Liver (tissue), 9 donors: Measurements from ENCODE around the gene SEPTIN8. TPM values are rescaled to one million over a fixed set of nuclear protein-coding genes. Genes with fewer than 3 reads are reported as not detected.

Experiments
- DNase-seq: peaks from one replicate; pipeline ENCODE4 v3.0.0-alpha.2; 2017; ENCODE audit warnings: low spot score
- H3K27ac ChIP-seq, 2 donors: one replicate each; pipeline ENCODE4 v1.7.0; 2013; ENCODE audit warnings: inconsistent platforms in 2 of 2, low read length in 2 of 2, control low read depth in 1 of 2, low read depth in 1 of 2, mild to moderate bottlenecking in 1 of 2
- H3K27me3 ChIP-seq, 4 donors: one replicate each; pipeline versions ENCODE4 v1.6.1 to v1.7.0; 2013; ENCODE audit warnings: low read length in 3 of 4, inconsistent platforms in 1 of 4, mild to moderate bottlenecking in 1 of 4, moderate library complexity in 1 of 4; ENCODE audit not compliant: control insufficient read depth in 4 of 4, insufficient read depth in 4 of 4
- H3K36me3 ChIP-seq, 4 donors: one replicate each; pipeline versions ENCODE4 v1.6.1 to v1.7.0; 2013; ENCODE audit warnings: low read length in 3 of 4, mild to moderate bottlenecking in 3 of 4, low read depth in 1 of 4, moderate library complexity in 1 of 4; ENCODE audit not compliant: control insufficient read depth in 4 of 4, insufficient read depth in 3 of 4
- H3K4me1 ChIP-seq, 4 donors: one replicate each; pipeline versions ENCODE4 v1.6.1 to v1.7.0; 2013; ENCODE audit warnings: low read length in 3 of 4, mild to moderate bottlenecking in 3 of 4, moderate library complexity in 1 of 4; ENCODE audit not compliant: control insufficient read depth in 4 of 4, insufficient read depth in 4 of 4
- H3K4me3 ChIP-seq, 3 donors: one replicate each; pipeline versions ENCODE4 v1.6.1 to v1.7.0; 2013; ENCODE audit warnings: low read length in 3 of 3, control low read depth in 1 of 3, low read depth in 1 of 3, mild to moderate bottlenecking in 1 of 3
- H3K9ac ChIP-seq, 2 donors: one replicate each; pipeline ENCODE4 v1.7.0; 2013; ENCODE audit warnings: low read length in 2 of 2, mild to moderate bottlenecking in 2 of 2, moderate library complexity in 2 of 2, control low read depth in 1 of 2, low read depth in 1 of 2
- H3K9me3 ChIP-seq, 4 donors: one replicate each; pipeline versions ENCODE4 v1.6.1 to v1.7.0; 2013; ENCODE audit warnings: low read length in 3 of 4; ENCODE audit not compliant: control insufficient read depth in 4 of 4
- CTCF ChIP-seq: fragments of 150-350 bp; IDR thresholded peaks from 2 replicates; pipeline ENCODE4 v1.5.1; 2017; ENCODE audit warnings: improper control_type of control experiment, low read depth, low read length; ENCODE audit not compliant: missing input control
- EGR1 ChIP-seq, 2 donors: IDR thresholded peaks; 2 replicates each; pipeline ENCODE4 v1.6.1; 2016 to 2018; ENCODE audit warnings: antibody characterized with exemption in 2 of 2, low read depth in 2 of 2
- FOXA1 ChIP-seq: IDR thresholded peaks from 2 replicates; pipeline ENCODE4 v1.6.1; 2016; ENCODE audit warnings: antibody characterized with exemption
- GABPA ChIP-seq, 2 donors: IDR thresholded peaks in 1 of 2; conservative IDR thresholded peaks in 1 of 2; 2 replicates each; pipeline ENCODE4 v1.6.1; 2016; ENCODE audit warnings: antibody characterized with exemption in 2 of 2, mild to moderate bottlenecking in 1 of 2, moderate library complexity in 1 of 2
- HNF4A ChIP-seq, 2 donors: conservative IDR thresholded peaks; 2 replicates each; pipeline ENCODE4 v1.6.1; 2016; ENCODE audit warnings: antibody characterized with exemption in 2 of 2, mild to moderate bottlenecking in 2 of 2
- HNF4G ChIP-seq: IDR thresholded peaks from 2 replicates; pipeline ENCODE4 v1.6.1; 2016; ENCODE audit warnings: antibody characterized with exemption
- JUND ChIP-seq, 2 donors: IDR thresholded peaks; 2 replicates each; pipeline ENCODE4 v1.6.1; 2016; ENCODE audit warnings: antibody characterized with exemption in 2 of 2
- MAX ChIP-seq: IDR thresholded peaks from 2 replicates; pipeline ENCODE4 v1.6.1; 2016; ENCODE audit warnings: antibody characterized with exemption
- RAD21 ChIP-seq, 2 donors: IDR thresholded peaks; 2 replicates each; pipeline ENCODE4 v1.6.1; 2016; ENCODE audit warnings: antibody characterized with exemption in 2 of 2, mild to moderate bottlenecking in 2 of 2
- REST ChIP-seq: IDR thresholded peaks from 2 replicates; pipeline ENCODE4 v1.6.1; 2016; ENCODE audit warnings: antibody characterized with exemption, mild to moderate bottlenecking
- RXRA ChIP-seq, 2 donors: IDR thresholded peaks; 2 replicates each; pipeline ENCODE4 v1.6.1; 2017 to 2018; ENCODE audit warnings: antibody characterized with exemption in 2 of 2, mild to moderate bottlenecking in 1 of 2
- SP1 ChIP-seq: IDR thresholded peaks from 2 replicates; pipeline ENCODE4 v1.6.1; 2018; ENCODE audit warnings: antibody characterized with exemption, mild to moderate bottlenecking
- TAF1 ChIP-seq: conservative IDR thresholded peaks from 2 replicates; pipeline ENCODE4 v1.6.1; 2016; ENCODE audit warnings: antibody characterized with exemption, mild to moderate bottlenecking
- YY1 ChIP-seq: IDR thresholded peaks from 2 replicates; pipeline ENCODE4 v1.6.1; 2016; ENCODE audit warnings: antibody characterized with exemption, mild to moderate bottlenecking
- ZBTB33 ChIP-seq: IDR thresholded peaks from 2 replicates; pipeline ENCODE4 v1.6.1; 2016; ENCODE audit warnings: antibody characterized with exemption
- WGBS: extraction: QIAGEN DNeasy Blood & Tissue Kit; methylation state at CpG from one replicate; pipeline ENCODE4 v1.1.7; 2013; 5-methylcytosine and 5-hydroxymethylcytosine counted together
- polyA plus RNA-seq, 2 donors: library from polyadenylated mRNA; stranded (reverse) in 1 of 2; unstranded in 1 of 2; fragments of 200-250 nt in 1 of 2; fragments of >200 nt in 1 of 2; fragmentation: Nextera tagmentation in 1 of 2; extraction: Ambion mirVana in 1 of 2; gene quantifications; one replicate each; pipeline versions ENCODE4 v1.2.1 to v1.2.3, GENCODE V29; 2013 to 2015
- total RNA-seq, 2 donors: library from RNA; depleted of rRNA; stranded (reverse); fragments of >200 nt; gene quantifications; one replicate each; pipeline ENCODE4 v1.2.3, GENCODE V29; 2014
- donor health status: healthy.
- donor health status: healthy.
- donor health status: healthy.
- donor health status: healthy.
- donor health status: healthy.

Gene SEPTIN8
- total and polyA plus RNA-seq, 4 donors: 4.7 to 16.5 (median 9.8) TPM

- Histone ChIP-seq H3K27ac (no peak overlapping the region), H3K4me3 (no peak overlapping the region), H3K4me1 (no peaks in the 10 kb centered on the region), H3K9ac (no peak overlapping the region), H3K27me3 (no peaks in the 10 kb centered on the region), H3K9me3 (no peaks in the 10 kb centered on the region), H3K36me3 (no peaks in the 10 kb centered on the region)
- DNase-seq: no peak
- 98% methylated on average over 1 of the region's 1 CpG for WGBS
- TF ChIP-seq MAX: no peak
- no peak for TF ChIP-seq EGR1 (IDR thresholded peaks at IDR 0.05; ENCODE audit: low read depth in 2 of 2)
- no peak for TF ChIP-seq CTCF
- TF ChIP-seq GABPA (IDR thresholded peaks at IDR 0.05 in 1 of 2, conservative IDR thresholded peaks at IDR 0.05 in 1 of 2): no peak
- no peak for TF ChIP-seq YY1
- no peak for TF ChIP-seq TAF1
Measured at GRCh38 chr5:132752581-132753125, 24.4 kb downstream of the SEPTIN8 start.

GRCh38 chr5:132751971-132752580 is 25.0 kb downstream of the SEPTIN8 start:
- Histone ChIP-seq H3K4me3 (no peak overlapping the region), H3K9ac (no peak overlapping the region), H3K4me1 (peaks cover 0 to 3% (median under 1%) of the 10 kb centered on the region in 4 donors), H3K36me3 (no peaks in the 10 kb centered on the region), H3K27ac (no peak overlapping the region), H3K27me3 (no peaks in the 10 kb centered on the region), H3K9me3 (no peaks in the 10 kb centered on the region)
- 95% methylated on average over 5 of the region's 5 CpGs for WGBS
- TF ChIP-seq FOXA1 (no peak), ZBTB33 (no peak), CTCF (no peak), JUND (IDR thresholded peaks at IDR 0.05) (no peak), REST (no peak), HNF4A (conservative IDR thresholded peaks at IDR 0.05) (no peak), RAD21 (IDR thresholded peaks at IDR 0.05) (no peak), RXRA (IDR thresholded peaks at IDR 0.05) (no peak), SP1 (no peak), HNF4G (no peak), YY1 (no peak), TAF1 (no peak), EGR1 (IDR thresholded peaks at IDR 0.05; ENCODE audit: low read depth in 2 of 2) (no peak), MAX (no peak)
- DNase-seq: no peak
